ENCODE measurements around the gene IER2.

Gene IER2

GRCh38 chr19:13127811-13128575 lies 22.2 kb upstream of the IER2 start:
- no peak for TF ChIP-seq ZNF274 (IDR thresholded peaks at IDR 0.05; ENCODE audit: low read depth, low read length)
- no peak overlapping the region for H3K4me3 ChIP-seq (ENCODE audit: low read length)

DNA sequence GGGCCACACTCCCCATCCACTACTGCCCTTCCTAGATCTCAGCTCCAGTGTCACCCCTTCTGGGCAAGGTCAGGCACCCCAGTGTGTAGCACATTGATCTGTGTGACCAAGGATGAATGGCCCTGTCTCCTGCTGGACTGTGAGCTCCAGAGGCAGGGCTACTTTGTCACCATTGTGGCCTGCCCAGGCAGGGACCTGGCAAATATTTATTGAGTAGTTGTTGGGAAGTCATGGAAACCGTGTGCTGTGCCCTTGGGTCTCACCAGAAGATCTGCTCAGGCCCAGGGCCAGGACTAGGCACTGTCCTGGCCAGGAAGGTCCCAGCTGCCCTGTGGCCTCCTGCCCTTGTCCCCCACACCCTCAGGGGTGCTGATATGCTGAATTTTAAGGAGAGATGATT lies 21.6 kb upstream of the IER2 start:
- no peak overlapping the region for H3K4me3 ChIP-seq (ENCODE audit: low read length)
- no peak for TF ChIP-seq ZNF274 (IDR thresholded peaks at IDR 0.05; ENCODE audit: low read depth, low read length)

DNA sequence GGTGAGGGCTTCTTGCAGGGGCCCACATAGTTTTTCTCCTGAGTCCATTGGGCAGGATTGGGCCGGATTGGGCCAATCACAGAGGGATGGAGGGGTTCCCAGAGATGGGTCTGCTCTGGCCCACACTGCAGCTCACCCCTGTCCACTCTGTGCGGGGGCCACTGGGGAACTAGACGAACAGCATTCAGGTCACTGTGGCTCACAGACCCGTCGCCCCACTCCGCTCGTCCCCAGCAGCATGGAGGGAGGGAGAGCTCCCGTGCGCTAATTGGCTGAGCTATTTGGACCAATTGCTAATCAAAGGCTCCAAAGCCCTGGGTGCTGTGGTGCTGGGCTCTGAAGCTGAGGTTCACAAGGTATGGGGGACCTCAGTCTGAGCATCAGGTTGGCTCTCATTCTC lies 20.8 kb upstream of the IER2 start:
- no peak for TF ChIP-seq ZNF274 (IDR thresholded peaks at IDR 0.05; ENCODE audit: low read depth, low read length)
- H3K4me3 ChIP-seq (ENCODE audit: low read length) = no peak overlapping the region

DNA sequence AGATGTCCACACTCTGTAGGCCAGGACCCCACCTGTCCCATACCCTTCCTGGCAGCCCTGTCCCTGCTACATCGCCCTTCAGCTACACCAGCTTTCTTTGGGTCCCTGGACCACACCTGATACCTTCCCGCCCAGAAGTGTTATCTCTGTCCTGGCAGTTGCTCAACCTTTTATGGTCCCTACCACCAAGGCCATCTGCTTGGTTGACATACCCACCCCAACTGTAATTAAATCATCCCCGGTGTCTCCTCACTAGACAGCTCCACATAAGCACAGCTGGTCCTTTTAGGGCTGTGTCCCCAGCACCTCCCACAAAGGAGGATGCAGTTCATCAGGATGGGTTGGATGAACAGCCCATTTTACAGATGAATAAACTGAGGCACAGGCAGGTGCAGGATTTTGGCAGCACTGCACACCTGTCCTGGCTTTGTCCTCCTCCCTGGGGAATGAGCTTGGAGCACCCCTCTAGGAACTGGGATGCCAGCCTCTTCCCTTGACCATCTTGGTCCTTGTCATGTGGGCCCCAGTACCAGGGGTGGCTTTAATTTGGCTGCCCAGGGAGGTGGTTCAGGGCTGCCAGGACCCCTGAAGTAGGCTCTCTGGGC lies 19.2 kb upstream of the IER2 start:
- H3K4me3 ChIP-seq (ENCODE audit: low read length) = no peak overlapping the region
- TF ChIP-seq ZNF274 (IDR thresholded peaks at IDR 0.05; ENCODE audit: low read depth, low read length) = no peak

DNA sequence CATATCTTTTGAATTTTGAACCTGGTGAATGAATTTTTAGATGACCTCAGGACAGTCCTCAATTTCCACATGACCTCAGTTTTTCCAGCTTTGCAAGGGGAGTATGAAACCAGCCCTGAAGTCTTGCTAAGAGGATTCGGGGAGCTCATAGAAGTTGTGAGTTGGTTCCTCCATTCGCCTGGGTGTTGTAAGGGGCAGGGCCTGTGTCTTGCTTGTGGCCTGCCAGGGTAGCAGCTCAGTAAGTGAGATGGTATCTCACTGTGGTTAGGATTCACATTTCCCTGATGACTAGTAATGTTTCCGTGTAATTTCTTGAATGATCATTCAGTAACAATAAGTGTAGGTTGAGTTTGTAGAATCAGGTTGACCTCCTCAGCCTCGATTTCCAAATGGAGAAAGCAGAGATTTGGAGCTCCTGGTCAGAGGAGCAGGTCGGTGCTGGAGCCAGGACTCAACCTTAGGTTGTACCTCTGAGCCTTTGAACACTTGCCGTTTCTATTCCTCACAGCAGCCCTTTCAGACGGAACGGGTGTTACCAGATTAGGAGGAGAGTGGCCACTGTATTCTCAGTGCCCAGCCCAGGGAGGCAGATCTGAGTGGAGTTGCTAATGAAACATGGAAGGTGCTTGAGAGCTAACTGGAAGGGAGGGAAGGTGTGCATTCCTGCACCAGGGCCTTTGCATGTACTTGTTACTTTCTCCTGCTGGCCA lies 17.6 kb upstream of the IER2 start:
- TF ChIP-seq ZNF274 (IDR thresholded peaks at IDR 0.05; ENCODE audit: low read depth, low read length) = no peak

GRCh38 chr19:13133241-13133870 lies 16.9 kb upstream of the IER2 start:
- no peak overlapping the region for H3K4me3 ChIP-seq (ENCODE audit: low read length)
- TF ChIP-seq ZNF274 (IDR thresholded peaks at IDR 0.05; ENCODE audit: low read depth, low read length) = no peak

More for the DNA sequence above, 17.6 kb upstream of the IER2 start:
- no peak overlapping the region for H3K4me3 ChIP-seq (ENCODE audit: low read length)

DNA sequence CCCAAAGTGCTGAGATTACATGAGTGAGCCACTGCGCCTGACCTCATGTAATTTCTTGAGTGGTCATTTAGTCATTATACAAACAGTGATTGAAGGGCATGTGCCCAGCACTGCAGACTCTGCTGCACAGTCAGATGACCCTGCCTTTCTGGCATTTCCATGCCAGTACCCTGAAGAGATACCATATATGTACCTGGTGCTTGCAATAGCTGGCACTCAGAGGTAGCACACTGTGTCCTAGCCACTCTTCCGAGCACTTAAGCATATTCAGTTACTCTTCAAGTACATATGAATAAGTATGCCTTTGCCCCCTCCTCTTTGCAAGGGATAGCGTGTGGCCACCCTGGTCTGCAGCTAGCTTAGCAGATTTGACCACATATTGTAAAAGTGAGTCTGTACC lies 15.6 kb upstream of the IER2 start:
- no peak for TF ChIP-seq ZNF274 (IDR thresholded peaks at IDR 0.05; ENCODE audit: low read depth, low read length)
- no peak overlapping the region for H3K4me3 ChIP-seq (ENCODE audit: low read length)

DNA sequence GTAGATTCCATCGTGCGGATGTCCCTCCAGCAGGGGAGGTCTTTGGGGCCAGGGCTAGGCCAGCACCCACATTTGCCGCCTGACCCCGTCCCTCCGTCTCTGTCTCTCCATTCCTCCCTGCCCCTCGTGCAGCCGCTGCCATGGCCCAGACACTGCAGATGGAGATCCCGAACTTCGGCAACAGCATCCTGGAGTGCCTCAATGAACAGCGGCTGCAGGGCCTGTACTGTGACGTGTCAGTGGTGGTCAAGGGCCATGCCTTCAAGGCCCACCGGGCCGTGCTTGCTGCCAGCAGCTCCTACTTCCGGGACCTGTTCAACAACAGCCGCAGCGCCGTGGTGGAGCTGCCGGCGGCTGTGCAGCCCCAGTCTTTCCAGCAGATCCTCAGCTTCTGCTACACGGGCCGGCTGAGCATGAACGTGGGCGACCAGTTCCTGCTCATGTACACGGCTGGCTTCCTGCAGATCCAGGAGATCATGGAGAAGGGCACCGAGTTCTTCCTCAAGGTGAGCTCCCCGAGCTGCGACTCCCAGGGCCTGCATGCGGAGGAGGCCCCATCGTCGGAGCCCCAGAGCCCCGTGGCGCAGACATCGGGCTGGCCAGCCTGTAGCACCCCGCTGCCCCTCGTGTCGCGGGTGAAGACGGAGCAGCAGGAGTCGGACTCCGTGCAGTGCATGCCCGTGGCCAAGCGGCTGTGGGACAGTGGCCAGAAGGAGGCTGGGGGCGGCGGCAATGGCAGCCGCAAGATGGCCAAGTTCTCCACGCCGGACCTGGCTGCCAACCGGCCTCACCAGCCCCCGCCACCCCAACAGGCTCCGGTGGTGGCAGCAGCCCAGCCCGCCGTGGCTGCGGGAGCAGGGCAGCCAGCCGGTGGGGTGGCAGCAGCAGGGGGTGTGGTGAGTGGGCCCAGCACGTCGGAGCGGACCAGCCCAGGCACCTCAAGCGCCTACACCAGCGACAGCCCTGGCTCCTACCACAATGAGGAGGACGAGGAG lies 14.8 kb upstream of the IER2 start:
- no peak for TF ChIP-seq ZNF274 (IDR thresholded peaks at IDR 0.05; ENCODE audit: low read depth, low read length)
- no peak overlapping the region for H3K4me3 ChIP-seq (ENCODE audit: low read length)

DNA sequence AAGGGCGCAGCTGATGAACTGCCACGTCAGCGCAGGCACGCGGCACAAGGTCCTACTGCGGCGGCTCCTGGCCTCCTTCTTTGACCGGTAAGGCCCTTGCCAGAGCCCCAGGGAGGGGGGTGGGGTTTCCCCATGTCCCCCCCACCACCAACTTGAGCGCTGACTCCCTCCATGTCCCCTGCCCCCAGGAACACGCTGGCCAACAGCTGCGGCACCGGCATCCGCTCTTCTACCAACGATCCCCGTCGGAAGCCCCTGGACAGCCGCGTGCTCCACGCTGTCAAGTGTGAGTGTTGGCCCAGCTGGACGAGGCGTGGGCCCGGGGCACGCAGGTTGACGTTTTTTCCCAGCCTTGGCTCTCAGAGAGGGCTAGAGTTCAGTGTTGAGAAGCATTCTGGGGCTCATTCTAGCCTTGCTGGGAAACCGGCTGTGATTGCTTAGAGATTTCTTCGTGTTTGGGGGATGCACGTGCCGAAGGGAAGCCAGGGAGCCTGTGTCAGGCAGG lies 12.9 kb upstream of the IER2 start:
- TF ChIP-seq ZNF274 (IDR thresholded peaks at IDR 0.05; ENCODE audit: low read depth, low read length) = no peak
- no peak overlapping the region for H3K4me3 ChIP-seq (ENCODE audit: low read length)

GRCh38 chr19:13138171-13138915 lies 11.9 kb upstream of the IER2 start:
- H3K4me3 ChIP-seq (ENCODE audit: low read length) = no peak overlapping the region
- no peak for TF ChIP-seq ZNF274 (IDR thresholded peaks at IDR 0.05; ENCODE audit: low read depth, low read length)

DNA sequence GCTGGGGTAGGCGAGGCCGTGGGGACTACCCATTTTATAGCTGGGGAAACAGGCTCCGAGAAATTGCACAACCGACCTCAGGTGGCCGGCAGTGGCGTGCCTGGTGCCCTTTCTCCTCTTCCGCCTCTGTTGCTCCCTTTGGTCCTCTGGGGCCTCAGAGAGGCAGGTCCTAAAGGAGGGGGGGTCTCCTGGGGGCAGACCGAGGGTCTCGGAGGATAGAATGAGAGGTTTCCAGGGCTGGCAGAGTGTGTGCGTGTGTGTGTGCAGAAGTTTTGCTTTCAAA lies 11.4 kb upstream of the IER2 start:
- H3K4me3 ChIP-seq (ENCODE audit: low read length) = no peak overlapping the region
- no peak for TF ChIP-seq ZNF274 (IDR thresholded peaks at IDR 0.05; ENCODE audit: low read depth, low read length)

- no peak for TF ChIP-seq ZNF274 (IDR thresholded peaks at IDR 0.05; ENCODE audit: low read depth, low read length)
- H3K4me3 ChIP-seq (ENCODE audit: low read length) = no peak overlapping the region
Observed at GRCh38 chr19:13139633-13140311, 10.4 kb upstream of the IER2 start.

Measured in GM08714 (cell line).